NCI-H526 (cell line): ENCODE data around the gene MICU1.

Experiments
- DNase-seq, 2 experiments: peaks; one replicate each; lab custom pipeline; 2025; lab: John Stamatoyannopoulos, UW

Gene MICU1

DNA sequence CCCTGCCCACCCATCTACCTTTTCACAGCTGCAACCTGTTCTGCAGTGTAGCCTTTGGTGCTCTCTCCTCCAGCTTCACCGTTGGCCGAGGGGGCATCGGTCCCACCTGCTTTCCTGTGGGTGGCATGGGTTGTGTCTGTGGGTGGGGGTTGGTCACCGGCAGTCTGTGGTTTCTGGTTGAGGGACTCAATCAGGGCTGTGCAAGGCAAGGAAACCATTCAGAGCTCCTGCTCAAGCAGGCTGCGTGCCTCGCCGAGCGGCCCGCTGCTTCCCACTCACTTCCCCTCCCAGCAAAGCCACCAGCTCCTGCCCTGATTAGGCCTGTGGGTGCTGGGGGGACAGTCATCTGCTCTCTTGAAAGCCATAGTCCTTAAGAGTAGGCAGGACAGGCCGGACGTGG, 280.9 kb downstream of the MICU1 start:
- no peak for DNase-seq

- DNase-seq: no peak
These were observed 283.0 kb downstream of the MICU1 start for GRCh38 chr10:72342911-72343310.

DNA sequence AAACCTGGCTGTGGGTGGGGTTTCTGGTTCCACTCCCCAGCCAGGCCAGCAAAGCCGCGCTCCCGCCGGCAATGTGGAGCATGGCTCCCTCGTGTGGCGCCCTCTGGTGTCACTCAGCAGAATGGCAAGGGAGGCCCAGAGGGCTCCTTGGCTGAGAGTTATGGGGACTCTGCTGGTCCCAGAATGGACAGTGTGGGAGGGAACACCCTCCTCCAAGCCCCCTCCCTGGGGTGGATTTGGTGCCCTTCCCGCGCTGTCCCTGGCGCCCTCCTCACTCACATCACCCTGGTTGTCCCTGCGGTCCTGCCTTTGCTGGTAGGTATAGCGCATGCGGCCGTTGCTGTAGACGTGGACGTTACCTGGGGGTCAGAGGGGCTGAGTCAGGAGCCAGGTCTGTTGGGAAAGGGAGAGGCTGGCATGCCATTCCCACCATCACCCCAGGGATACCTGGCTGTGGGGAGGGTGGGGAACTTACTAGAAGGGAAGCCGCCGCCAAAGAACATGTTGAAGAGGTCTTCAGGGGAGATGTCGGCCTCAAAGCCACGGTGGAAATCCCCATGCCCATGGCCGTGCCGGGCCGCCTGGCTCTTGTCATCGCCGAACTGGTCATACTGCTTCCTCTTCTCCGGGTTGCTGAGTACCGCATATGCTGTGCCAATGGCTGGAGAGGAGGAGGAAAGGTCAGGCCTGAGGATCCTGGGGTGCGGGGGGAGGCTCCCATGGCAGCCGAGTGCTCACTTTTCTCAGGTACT, 285.2 kb downstream of the MICU1 start:
- peak in 1 of 2 experiments; percentile 49 for DNase-seq

DNA sequence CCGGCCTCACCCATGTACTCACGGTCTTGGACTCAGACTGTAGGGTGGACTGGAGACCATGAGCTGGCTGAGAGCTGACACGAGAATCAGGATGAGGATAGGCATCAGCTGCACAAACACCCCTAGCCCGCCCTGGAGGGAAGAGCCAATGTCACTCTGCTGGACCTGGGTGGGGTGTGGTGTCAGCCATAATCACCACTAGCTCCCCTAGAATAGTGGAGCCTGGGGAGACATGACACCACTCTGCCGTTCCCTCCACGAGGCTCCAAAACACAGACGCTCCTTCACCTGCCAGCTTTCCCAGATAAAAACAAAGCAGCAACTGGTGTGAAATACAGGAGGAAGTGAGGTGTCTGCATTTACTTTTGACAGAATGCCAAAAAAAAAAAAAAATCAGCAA, 287.7 kb downstream of the MICU1 start:
- no peak for DNase-seq

DNA sequence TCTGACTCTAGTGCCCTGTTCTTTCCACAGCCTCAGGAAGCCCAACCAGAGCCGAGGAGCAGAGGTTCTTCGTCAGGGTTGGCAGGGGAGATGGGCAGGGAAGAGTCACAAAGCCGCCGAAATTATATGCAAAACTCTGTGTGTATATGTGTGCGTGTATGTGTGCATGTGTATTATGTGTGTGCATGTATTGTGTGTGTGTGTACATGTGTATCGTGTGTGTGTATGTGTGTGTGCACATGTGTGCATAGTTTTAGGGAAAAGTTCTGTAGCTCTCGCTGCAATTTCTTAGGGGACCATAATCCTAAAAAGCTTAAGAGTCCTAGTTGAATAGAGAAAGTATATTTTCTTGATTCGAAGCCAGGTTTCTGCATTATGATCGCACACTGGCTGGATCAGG, 288.2 kb downstream of the MICU1 start:
- DNase-seq: no peak

GRCh38 chr10:72337039-72337629, 288.7 kb downstream of the MICU1 start:
- DNase-seq: peak in 1 of 2 experiments; percentile 60

DNA sequence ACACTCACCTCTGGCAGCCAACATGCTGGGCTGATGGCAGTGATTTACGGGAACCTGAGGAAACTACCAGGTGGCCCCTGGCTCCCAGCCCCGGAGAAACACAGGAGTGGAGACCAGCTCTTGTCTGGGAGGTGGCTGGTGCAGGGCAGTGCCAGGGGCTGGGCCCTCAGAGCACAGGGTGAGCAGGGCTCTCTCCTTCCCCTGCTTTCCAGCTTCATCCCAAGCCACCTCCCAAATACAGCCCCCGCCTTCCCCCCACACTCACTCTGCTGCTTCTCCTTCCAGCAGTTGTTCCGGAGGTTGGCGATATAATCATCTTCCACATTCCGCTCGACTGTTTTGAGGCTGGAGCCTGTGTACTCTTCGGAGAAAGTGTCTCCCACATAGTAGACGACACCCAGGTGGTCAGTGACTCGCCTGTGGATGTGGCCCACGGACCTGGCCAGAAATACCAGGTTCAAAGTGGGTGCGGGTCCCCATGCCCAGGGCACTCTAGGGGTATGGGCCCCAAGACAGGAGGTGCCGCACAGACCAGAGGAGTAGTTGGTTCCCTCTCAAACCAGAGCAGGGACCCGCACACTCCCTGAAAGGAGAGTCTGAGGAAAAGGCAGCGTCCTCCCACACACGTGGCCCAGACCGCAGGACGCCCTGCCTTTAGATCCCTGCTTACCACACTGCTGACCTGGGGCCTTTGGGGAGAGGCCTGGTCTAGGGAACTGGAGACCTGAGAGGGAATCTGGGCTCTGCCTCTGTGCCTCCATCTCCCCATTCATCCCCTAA, 289.4 kb downstream of the MICU1 start:
- DNase-seq: no peak

- DNase-seq: no peak
These were observed 290.3 kb downstream of the MICU1 start for GRCh38 chr10:72335394-72336258.

DNA sequence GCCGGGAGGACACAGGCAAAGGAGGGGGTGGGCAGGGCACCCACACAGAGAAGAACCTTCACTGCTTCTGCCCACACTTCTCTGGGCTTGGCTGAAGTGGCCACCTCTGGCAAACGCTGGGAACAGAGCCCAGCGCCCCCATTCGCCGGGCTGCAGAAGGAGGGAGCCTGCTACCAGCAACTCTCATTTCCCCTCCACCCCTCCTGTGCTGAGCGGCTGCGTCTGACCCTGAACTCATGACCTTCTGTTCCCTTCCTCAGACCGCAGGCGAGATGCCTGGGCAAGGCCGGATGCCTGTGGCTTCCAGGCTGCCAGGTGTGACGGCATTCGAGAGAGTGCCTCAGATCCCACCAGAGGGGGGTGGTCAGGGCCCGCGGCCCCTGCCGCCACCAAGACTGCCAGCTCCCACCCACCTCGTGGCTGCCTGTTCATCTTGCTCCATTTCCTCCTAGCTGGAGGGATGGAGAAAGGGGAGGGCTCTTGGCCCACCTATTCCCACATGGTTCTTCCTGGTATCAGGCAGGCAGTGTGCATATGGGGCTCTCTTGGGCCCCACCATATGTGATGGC, 291.0 kb downstream of the MICU1 start:
- DNase-seq: no peak

DNA sequence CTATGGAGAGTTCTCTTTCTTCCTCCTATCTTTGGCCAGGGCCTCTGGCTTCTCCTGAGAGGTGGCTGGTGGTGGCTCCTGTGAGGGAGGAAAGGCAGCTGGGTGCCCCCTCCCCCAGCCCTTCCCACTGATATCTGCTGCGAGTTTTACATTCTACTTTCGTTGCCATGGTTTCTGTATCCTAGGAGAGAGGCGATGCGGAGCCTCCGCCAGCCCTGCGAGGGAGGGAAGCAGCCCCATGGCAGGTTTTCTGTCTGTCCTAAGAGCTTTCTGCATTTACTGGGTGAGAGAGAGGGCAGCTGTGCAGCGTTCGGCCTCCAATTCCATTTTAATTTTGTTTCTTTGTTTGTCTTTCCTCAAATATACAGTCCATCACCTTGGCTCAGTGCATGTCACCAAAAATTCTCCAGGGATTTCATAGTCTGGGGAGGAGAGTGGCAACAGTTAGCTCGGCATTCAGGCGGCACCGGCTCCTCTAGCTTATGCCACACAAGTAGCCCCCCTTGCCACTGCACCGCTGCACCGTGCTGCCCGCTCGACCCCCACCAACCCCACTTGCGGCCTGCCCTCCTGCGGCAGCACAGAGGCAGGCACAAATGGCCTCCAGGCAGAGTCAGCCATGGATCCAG, 291.6 kb downstream of the MICU1 start:
- peak; percentile 71 to 90 for DNase-seq

- DNase-seq: no peak
These were observed 292.5 kb downstream of the MICU1 start for GRCh38 chr10:72333112-72334015.

DNA sequence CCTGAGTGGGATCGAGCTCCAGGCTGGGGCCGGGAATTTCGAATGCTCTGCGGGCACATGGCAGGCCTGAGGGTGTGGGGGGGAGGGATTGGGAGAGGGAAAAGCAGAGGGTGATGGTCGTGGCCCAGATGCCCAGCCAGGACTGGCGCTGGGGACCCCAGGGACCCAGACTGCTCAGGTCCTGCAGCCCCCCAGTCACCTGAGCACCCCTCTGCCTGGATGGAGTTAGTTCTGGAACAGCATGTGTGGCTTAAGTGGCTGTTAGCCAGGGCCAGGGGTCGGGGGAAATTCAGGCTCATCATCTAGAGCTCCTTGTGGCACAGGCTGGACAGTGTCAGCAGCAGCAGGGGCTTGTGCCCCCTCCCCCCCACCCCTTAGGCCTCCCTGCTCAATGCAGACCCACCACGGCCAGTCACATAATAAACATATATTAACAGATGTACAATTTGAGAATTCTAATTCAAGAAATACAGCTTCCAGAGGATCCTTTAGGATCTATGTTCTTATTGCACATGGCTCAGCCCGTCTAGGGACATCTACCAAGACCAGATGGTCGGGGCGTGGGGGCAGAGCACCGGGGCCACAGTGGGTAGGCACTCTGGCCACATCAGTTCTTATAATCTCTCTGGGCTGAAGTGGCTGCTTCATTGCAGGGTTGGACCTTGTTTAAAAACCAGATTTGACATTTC, 293.3 kb downstream of the MICU1 start:
- DNase-seq: no peak

DNA sequence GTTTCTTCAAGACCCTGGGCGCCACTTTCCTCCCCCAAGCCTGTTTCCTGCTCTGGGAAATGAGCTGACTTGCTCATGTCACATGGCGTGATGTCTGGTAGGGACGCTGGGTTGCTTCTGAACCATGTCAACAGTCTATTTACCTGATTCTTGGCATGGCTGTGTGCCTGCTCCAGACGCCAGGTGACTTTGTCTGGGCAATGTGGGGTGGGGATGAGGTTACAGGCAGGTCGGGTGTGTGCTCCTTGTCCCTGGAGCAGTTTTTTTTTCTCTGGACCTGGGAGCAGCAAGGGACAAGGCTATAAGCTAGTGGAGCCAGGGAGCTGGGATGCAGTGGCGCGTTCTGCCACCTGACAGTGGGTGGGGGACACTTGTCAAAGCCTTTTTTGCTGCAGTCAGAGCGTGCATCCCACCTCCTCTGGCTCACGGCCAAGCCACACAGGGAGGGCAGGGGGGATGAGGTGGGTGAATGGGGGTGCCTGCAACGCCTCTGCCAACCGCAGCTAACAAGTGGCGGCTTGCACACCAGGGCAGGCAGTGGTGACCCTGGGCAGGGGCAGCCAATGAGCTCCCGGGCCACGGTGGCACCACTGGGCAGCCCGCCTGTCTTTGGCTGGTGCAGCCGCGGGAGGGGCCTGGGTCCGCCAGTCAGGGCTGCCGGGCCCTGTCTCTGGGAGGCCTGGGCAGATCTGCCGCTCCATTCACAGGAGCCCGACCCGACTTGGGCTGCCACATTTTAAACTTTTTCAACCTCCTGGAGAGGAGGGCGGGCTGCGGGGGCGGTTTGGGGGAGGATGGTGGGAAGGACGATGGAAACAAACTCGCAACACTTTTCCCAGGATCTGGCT, 294.1 kb downstream of the MICU1 start:
- DNase-seq: peak; percentile 92 to 96

- no peak for DNase-seq
These were observed 295.8 kb downstream of the MICU1 start for GRCh38 chr10:72330069-72330426.

DNA sequence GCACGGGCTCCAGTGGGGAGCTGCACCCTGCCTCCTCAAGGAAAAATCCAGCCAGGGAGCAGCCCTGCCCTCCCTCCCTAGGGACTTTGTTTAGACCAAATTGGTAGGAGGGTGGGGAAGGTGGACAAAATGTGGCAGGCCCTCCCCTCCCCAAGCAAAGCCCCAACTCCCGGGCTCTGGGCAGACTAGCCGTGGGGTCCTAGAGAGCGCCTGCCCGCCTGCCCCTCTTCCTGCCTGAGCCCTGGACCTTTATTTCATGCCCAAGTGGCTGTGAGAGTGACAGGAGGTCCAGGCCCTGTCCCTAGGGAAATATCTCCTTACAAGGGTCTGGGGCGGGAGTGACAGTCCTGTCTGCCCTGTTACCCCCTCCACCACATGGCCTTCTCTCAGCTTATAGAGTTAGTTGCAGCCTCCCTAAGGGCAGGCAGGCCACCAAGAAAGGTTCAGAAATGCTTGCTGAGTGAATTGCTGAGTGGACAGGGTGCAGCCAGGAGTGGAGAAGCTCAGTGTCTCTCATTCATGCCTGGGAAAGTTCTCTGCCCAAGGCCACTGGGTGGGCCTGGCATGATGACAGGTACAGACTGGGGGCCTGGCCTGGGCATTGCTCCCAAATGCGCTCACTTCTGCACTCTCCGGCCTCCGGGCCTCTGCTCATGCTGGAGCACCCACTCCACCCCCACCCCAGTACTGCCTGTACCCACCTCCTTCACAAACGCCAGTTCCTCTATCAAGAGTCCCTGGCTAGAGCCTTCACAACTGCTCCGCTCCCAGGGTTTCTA, 296.4 kb downstream of the MICU1 start:
- DNase-seq: no peak

DNA sequence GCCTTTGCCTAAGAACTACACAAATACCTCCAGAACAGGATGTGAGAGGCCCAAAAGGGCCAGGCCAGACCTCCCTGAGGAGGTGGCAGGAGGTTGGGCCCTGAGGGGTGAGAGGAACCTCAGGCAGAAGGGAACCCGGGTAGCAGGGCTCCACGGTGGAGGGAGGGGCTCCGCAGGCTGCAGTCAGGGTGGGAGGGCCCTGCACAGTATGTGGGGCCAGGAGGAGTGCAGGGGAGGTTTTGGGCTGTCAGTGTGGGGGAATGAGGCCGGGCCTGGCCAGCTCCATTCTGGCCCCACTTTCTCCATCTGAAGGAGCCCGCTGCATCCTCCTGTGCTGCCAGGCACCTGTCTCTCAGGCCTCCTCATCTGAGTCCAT, 297.1 kb downstream of the MICU1 start:
- DNase-seq: no peak

DNA sequence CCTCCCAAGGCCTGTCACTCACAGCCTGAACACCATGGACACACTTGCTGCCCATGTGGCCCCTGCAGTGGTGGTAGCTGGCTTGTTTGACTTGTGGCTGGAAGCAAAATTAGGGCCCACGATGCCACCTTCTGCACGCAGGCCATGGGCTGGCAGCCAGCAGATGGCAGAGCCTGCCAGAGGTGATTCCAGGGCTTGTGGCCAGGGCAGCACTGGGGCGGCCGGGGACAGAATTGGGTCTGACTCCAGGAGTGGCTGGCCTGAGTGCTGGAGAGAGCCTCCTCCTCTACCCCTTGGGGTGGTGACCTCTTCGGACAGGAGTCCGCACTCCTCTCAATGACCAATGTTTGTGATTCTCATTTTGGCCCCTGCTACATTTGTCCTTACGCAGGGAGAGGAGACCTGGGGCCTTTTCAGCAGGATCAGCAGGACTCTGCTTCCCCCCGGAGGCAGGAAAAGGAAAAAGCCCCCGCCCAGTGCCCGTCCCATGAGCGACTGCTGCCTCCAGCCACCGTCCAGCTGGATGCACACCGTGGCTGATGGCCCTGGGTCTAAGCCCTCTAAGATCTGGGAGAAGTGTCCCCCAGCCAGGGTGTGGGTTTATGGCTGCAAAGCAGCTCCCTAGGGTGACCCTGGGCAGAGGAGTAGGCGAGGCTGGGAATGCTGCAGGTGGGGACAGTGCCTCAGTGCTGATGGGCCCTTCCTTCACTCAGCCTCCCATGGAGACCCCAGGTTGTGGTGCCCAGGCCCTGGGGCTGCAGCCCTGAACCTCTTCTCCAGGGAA, 297.6 kb downstream of the MICU1 start:
- peak in 1 of 2 experiments; percentile 67 for DNase-seq
